Cardiac septum (tissue), 1 donor: ENCODE results near the gene MXD1. TPM values are rescaled to one million over a fixed set of nuclear protein-coding genes. Genes with fewer than 3 reads are reported as not detected.

Experiments used
- DNase-seq: peaks from one replicate; pipeline ENCODE4 v3.0.0-alpha.2; 2020; ENCODE audit warnings: low spot score
- intact Hi-C: fragments of 100-400 bp; cut with DNase I; formaldehyde crosslinking; loops from one replicate; pipeline ENCODE4 v1.14.0; 2022
- total RNA-seq: library from RNA; stranded (reverse); fragmentation: NEBNext Ultra II Directional; extraction: Animal tissue kit (Norgen Biotek cat#: 25700); gene quantifications from one replicate; pipeline ENCODE4 v1.2.1, GENCODE V29; 2021
- donor health status: DM: no; HTN: no; CAD: no.

MXD1 gene
- total RNA-seq, 1 donor from 2014 or later = 6.2 TPM

GRCh38 chr2:69931832-69932595 is 17.1 kb downstream of the MXD1 start:
- DNase-seq = no peak
- intact Hi-C loops = no loop called here

- no peak for DNase-seq
- intact Hi-C loops = no loop called here
Measured at GRCh38 chr2:69932596-69932922, 17.6 kb downstream of the MXD1 start.

- DNase-seq = no peak
- intact Hi-C loops = no loop called here
Measured at GRCh38 chr2:69933254-69933828, 18.4 kb downstream of the MXD1 start.

GRCh38 chr2:69933839-69934613 is 19.1 kb downstream of the MXD1 start:
- DNase-seq = no peak
- intact Hi-C loops = no loop called here

GRCh38 chr2:69934614-69934908 is 19.7 kb downstream of the MXD1 start:
- DNase-seq = no peak
- intact Hi-C loops = no loop called here

- no peak for DNase-seq
- intact Hi-C loops = no loop called here
Measured at GRCh38 chr2:69935011-69935410, 20.1 kb downstream of the MXD1 start.

- DNase-seq = no peak
- intact Hi-C loops = no loop called here
Measured at GRCh38 chr2:69936906-69937305, 22.0 kb downstream of the MXD1 start.

GRCh38 chr2:69937968-69938367 is 23.1 kb downstream of the MXD1 start:
- intact Hi-C loops = no loop called here
- no peak for DNase-seq

- intact Hi-C loops = no loop called here
- no peak for DNase-seq
Measured at GRCh38 chr2:69939722-69940121, 24.8 kb downstream of the MXD1 start.

GRCh38 chr2:69940691-69941090 is 25.8 kb downstream of the MXD1 start:
- no peak for DNase-seq
- intact Hi-C loops = no loop called here

- intact Hi-C loops = no loop called here
- DNase-seq = no peak
Measured at GRCh38 chr2:69943000-69943842, 28.3 kb downstream of the MXD1 start.

GRCh38 chr2:69943843-69944525 is 29.1 kb downstream of the MXD1 start:
- intact Hi-C loops = no loop called here
- DNase-seq = no peak

GRCh38 chr2:69944756-69945155 is 29.8 kb downstream of the MXD1 start:
- DNase-seq = no peak
- intact Hi-C loops = no loop called here

GRCh38 chr2:69945441-69945840 is 30.5 kb downstream of the MXD1 start:
- DNase-seq = peak; percentile 89

GRCh38 chr2:69945941-69946340 is 31.0 kb downstream of the MXD1 start:
- intact Hi-C loops = no loop called here
- DNase-seq = no peak

More at GRCh38 chr2:69945441-69945840, 30.5 kb downstream of the MXD1 start:
- intact Hi-C loops = no loop called here

- DNase-seq = no peak
- intact Hi-C loops = no loop called here
Measured at GRCh38 chr2:69946351-69947324, 31.7 kb downstream of the MXD1 start.

GRCh38 chr2:69947325-69947931 is 32.5 kb downstream of the MXD1 start:
- DNase-seq = no peak
- intact Hi-C loops = no loop called here
